Effector CD4-positive, alpha-beta T cell (primary cell): ENCODE results near the gene AKAP7.
"Not testable (repeated sequence)": the region's sequence is repeated elsewhere in the genome, so short reads cannot be mapped to it uniquely, and the experiment has no call there.

Source experiments
- DNase-seq: peaks from one replicate; pipeline ENCODE4 v3.0.0-alpha.2; 2020

AKAP7 gene

DNA sequence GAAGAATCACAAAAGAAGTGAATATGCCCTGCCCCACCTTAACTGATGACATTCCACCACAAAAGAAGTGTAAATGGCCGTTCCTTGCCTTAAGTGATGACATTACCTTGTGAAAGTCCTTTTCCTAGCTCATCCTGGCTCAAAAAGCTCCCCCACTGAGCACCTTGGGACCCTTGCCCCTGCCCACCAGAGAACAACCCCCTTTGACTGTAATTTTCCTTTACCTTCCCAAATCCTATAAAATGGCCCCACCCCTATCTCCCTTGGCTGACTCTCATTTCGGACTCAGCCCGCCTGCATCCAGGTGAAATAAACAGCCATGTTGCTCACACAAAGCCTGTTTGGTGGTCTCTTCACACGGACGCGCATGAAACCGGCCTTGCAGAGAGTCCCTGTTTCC lies 165.6 kb downstream of the AKAP7 start:
- DNase-seq = not testable (repeated sequence)

DNA sequence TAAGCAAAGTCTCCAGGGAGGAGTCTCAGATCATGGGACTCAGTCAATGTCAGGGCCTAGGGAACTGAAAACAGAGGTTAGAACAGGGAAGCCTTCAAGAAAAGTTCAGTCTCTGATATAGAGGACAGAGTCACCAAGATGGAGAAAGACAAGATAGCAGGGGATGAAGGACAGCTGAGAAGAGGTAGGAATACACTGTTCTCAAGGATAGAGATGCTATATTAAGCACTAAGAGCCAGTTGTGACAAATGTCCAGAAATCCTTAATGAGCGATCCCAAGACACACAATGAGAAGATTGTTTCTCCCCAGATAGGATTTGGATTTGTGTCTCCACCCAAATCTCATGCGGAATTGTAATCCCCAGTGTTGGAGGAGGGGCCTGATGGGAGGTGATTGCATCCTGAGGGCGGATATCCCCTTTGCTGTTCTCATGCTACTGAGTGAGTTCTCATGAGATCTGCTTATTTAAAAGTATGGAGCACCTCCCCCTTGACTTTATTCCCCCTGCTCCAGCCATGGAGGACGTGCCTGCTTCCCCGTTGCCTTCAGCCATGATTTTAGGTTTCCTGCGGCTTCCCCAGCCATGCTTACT lies 168.2 kb downstream of the AKAP7 start:
- DNase-seq = no peak

DNA sequence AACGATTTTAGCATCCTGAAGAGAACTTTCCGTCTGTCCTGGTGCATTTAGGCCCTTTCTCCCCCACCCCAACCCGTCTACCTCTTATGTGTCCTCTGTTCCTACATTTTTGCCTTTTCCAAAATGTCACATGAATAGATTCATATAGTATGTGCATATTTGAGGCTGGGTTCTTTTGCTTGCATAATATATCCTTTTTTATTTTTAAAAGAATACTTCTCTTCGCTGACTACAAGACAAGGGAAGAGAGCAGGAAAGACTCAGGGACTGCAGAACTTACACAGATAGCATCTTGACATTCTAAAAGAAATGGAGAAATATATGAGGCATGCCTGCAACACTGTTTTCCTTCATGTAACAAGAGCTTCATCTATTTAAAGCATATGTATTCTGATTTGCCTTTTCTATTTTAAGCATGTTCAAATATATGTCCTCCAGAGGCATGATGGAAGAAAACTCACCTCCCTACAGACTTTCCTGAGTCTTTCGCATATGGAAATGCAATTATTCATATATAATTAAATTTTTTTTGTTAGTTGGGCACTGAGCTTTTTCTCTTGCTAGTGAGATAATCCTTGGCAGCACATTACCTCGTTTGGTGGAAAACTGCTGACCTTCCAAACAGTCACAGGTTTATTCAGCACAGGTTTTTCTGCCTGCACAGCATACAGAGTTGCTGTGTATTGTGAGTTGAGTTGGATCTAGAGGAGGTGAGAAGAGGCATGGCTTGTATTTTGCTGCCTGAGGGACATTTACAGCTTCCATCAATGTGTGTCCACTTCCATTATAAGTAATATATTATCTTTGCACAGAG lies 170.0 kb downstream of the AKAP7 start:
- no peak for DNase-seq

DNA sequence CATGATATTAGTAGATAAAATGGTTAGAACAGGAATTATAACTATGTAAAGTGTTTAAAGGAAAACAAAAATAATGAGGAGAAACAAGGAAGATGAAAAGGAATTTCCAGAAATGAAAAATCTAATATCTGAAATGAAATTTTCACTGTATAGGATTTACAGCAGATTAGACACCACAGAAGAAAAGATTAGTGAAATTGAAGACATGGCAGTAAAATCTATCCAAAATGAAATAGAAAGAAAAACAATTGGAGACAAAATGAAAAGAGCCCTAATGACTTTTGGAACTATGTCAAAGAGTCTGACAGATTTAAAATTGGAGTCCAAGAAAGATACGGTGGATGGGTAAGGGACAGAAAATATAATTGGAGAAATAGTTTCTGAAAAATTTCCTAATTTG lies 174.2 kb downstream of the AKAP7 start:
- no peak for DNase-seq

DNA sequence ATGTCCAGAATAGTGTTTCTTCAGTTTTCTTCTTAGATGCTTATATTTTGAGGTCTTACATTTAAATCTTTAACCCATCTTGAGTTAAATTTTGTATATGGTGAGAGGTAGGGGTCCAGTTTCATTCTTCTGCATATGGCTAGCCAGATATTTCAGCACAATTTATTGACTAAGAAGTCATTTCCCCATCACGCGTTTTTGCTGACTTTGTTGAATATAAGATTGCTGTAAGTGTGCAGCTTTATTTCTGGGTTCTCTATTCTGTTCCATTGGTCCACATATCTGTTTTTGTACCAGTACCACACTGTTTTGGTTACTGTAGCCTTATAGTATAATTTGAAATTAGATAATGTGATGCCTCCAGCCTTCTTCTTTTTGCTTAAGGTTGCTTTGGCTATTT lies 179.6 kb downstream of the AKAP7 start:
- no peak for DNase-seq

DNA sequence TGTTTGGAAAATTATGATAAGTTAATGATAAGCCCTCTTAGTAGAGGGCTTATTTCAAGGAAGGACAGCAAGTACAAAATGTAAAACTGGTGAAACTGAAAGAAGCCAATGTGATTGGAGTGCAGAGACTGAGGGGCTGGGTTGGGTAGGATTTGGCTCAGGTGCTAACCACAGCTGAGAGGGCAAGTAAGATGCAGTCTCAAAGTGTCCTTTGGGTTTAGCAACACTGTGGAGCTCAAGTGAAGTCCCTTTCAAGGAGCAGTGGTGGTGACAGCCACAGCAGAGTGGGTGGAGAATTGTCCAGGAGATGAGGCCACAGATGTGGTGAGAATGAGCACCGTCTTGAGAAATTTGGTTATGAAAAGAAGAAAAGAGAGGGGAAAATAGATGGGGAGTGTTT lies 181.4 kb downstream of the AKAP7 start:
- no peak for DNase-seq

DNA sequence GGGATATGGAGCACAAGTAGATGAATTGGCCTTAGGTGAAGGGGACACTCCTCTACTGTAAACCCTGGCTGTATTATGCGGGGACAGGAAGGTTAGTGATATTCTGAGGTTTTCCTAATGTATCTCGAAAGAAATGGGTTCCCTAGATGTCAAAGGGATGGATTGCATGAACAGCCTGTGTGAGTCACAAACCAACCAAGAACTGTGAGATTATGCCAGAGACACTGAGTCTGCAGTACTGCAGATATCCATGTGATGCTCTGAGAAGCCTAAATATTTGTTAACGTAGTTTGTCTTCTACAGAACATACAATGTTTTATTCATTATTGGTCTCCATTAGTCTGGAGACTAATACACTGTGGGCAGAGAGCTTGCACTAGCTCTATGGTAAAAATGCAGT lies 182.2 kb downstream of the AKAP7 start:
- DNase-seq = no peak

DNA sequence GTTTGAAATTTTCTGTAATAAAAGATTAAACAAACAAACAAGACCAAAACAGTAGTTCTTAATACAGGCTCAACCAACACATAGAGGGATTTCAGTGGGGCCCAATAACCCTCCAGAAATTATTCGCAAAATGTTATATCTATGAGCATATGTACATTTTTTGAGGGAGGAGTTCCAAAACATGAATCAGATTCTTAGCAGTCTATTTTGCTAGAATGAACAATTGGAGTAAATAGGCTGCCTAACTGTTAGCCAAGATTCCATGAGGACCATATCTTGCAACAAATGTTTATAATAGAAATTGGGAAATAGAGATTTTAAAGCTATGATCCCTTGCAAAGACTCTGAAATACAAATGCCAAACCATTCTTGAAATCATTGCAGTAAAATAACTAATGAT lies 186.3 kb downstream of the AKAP7 start:
- DNase-seq = no peak

DNA sequence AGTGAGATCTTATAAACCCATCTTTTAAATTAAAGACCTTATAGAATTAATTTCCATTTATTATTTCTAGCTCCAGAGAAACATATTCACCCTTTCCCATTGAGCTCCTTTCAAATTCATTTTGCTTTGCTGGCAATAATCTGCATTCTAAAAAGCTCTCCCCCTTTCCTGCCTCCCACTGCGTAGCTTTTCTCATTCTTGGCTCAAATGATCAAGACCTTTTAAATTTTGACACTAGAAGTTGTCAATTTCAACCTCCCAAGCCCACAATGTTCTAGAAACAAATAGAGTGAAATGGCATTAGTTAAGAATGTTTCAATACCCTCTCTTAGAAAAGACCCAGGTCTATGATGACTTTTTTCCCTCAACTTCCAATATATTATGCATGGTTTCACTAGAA lies 186.9 kb downstream of the AKAP7 start:
- DNase-seq = no peak

DNA sequence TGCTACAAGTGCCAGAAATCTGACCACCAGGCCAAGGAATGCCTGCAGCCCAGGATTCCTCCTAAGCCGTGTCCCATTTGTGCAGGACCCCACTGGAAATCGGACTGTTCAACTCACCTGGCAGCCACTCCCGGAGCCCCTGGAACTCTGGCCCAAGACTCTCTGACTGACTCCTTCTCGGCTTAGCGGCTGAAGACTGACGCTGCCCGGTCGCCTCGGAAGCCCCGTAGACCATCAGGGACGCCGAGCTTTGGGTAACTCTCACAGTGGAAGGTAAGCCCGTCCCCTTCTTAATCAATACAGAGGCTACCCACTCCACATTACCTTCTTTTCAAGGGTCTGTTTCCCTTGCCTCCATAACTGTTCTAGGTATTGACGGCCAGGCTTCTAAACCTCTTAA lies 190.4 kb downstream of the AKAP7 start:
- not testable (repeated sequence) for DNase-seq

DNA sequence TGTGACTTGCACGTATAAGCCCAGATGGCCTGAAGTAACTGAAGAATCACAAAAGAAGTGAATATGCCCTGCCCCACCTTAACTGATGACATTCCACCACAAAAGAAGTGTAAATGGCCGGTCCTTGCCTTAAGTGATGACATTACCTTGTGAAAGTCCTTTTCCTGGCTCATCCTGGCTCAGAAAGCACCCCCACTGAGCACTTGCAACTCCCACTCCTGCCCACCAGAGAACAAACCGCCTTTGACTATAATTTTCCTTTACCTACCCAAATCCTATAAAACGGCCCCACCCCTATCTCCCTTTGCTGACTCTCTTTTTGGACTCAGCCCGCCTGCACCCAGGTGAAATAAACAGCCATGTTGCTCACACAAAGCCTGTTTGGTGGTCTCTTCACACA lies 193.5 kb downstream of the AKAP7 start:
- DNase-seq = not testable (repeated sequence)

DNA sequence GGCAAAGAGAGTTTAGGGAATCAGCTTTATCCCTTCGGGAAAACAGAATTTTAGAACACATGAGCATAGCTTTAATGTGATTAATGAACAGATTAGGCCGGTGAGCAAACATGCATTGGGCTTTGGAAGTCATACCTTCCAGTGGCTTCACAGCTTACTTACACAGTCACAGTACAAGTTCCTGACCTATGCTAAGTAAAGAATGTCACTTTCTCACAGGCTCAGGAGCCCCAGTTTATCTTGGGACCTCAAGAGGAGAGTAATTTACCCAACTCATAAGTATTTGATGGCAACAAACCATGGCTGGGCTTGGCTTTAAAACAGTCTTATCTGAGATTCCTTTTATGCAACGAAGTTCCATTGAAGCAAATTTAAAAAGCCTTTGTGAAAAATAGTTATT lies 195.9 kb downstream of the AKAP7 start:
- DNase-seq = no peak

DNA sequence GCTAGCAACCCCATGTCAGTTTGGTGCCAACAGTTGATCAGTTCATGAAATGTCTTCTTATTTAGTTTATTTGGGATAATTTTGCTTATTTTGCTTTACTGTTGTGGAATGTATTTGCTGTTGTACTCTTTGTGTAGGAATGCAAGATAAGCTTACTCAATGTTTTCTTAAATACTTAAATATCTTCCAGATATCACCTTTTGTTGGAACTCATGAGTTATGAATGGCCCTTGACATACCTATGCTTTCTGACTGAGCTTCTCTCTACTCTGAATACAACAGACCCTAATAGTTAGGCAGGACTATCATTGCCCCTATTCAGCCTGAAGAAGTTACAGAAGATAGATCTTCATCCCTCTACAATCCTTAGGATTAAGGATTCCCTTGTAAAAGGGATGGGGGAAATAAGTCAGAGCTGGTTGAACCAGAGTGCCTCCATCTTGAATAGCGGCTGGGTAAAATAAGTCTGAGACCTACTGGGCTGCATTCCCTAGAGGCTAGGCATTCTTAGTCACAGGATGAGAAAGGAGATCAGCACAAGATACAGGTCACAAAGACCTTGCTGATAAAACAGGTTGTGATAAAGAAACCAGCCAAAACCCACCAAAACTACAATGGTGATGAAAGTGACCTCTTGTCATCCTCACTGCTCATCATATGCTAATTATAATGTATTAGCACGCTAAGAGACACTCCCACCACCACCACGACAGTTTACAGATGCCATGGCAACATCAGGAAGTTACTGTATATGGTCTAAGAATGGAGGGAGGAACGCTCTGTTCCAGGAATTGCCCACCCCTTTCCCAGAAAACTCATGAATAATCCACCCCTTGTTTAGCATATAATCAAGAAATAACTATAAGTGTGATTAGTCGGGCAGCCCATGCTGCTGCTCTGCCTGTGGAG lies 196.9 kb downstream of the AKAP7 start:
- DNase-seq = no peak
